Pancreas (tissue), 10 donors: ENCODE measurements around the gene TNFRSF12A. TPM values are rescaled to one million over a fixed set of nuclear protein-coding genes. Genes with fewer than 3 reads are reported as not detected.
A peak's percentile ranks its signal among the peaks of the same experiment; 100 is the strongest.

ENCODE experiments used
- ATAC-seq, 4 donors: fragments of 200-7000 bp; cut with Tn5 transposase; one replicate each; pipeline versions ENCODE4 v1.8.0 to v1.9.1; 2020; ENCODE audit warnings: mild to moderate bottlenecking in 4 of 4, moderate library complexity in 4 of 4
- DNase-seq, 6 donors: peaks; one replicate each; pipeline ENCODE4 v3.0.0-alpha.2; 2020
- FAIRE-seq: peaks from 2 replicates; lab custom pipeline; 2012; peaks lifted over from hg19 to GRCh38; lab: Jason Lieb, UNC
- H3K27ac ChIP-seq, 4 donors: fragments of 200-600 bp; sonication (generic); 1 replicate in 3 of 4; 2 replicates in 1 of 4; pipeline versions ENCODE4 v1.5.0 to v1.8.0; 2020
- H3K27me3 ChIP-seq, 4 donors: fragments of 200-600 bp; one replicate each; pipeline ENCODE4 v1.8.0; 2021
- H3K36me3 ChIP-seq, 3 donors: fragments of 200-600 bp; sonication (generic) in 1 of 3; one replicate each; pipeline versions ENCODE4 v1.5.0 to v1.8.0; 2020 to 2021
- H3K4me1 ChIP-seq, 3 donors: fragments of 200-600 bp; one replicate each; pipeline ENCODE4 v1.8.0; 2021
- H3K4me3 ChIP-seq, 4 donors: fragments of 200-600 bp; sonication (generic) in 2 of 4; one replicate each; pipeline versions ENCODE4 v1.5.0 to v1.8.0; 2020 to 2021
- H3K9me3 ChIP-seq, 4 donors: fragments of 200-600 bp; one replicate each; pipeline ENCODE4 v1.8.0; 2021
- CTCF ChIP-seq, 4 donors: fragments of 200-600 bp; sonication (generic) in 3 of 4; IDR thresholded peaks; one replicate each; pipeline versions ENCODE4 v1.5.0 to v1.8.0; 2021; ENCODE audit warnings: antibody characterized with exemption in 4 of 4
- WGBS, 2 donors: extraction: QIAGEN DNeasy Blood & Tissue Kit; methylation state at CpG; one replicate each; pipeline ENCODE4 v1.1.7; 2013; 5-methylcytosine and 5-hydroxymethylcytosine counted together
- intact Hi-C, 3 donors: fragments of 100-400 bp; cut with DNase I; formaldehyde crosslinking; loops; one replicate each; pipeline versions ENCODE4 v1.11.1 to v1.14.2; 2022
- polyA plus RNA-seq, 2 donors: library from polyadenylated mRNA; stranded (reverse); fragments of 200-250 nt; gene quantifications; one replicate each; pipeline ENCODE4 v1.2.3, GENCODE V29; 2013
- total RNA-seq, 6 donors: library from RNA; stranded (reverse); fragmentation: NEBNext Ultra II Directional in 4 of 6; extraction: Animal tissue kit (Norgen Biotek cat#: 25700) in 4 of 6; gene quantifications; one replicate each; pipeline versions ENCODE4 v1.2.1 to v1.2.4, GENCODE V29; 2021 to 2023
- donor health status: healthy with polysubstance abuse.
- donor health status: DM: no; HTN: no; CAD: no; lungs with moderate emphysema.
- donor health status: DM: no; HTN: no; CAD: no.
- donor health status: control.
- donor health status: control.
- donor health status: Bipolar disorder and iron deficiency.
- donor health status: DM: yes; HTN: yes; CAD: no.
- donor health status: DM: no; HTN: no; CAD: no.
- donor health status: DM: no; HTN: no; CAD: no.
- donor health status: DM: yes; HTN: yes; CAD: no.

TNFRSF12A gene
- total and polyA plus RNA-seq, 8 donors = 26.8 to 185 (median 77.4) TPM

GRCh38 chr16:3046641-3047386, 26.6 kb downstream of the TNFRSF12A start:
- 6 to 7% methylated on average over 28 to 54 of the region's 54 CpGs for WGBS, 2 donors
- TF ChIP-seq CTCF (IDR thresholded peaks at IDR 0.05) = no peak
- FAIRE-seq = no peak
- Histone ChIP-seq H3K4me1 (peaks cover 0 to 15% (median 12%) of the 10 kb centered on the region in 3 donors), H3K27me3 (peaks cover 0 to 32% (median 0%) of the 10 kb centered on the region in 4 donors), H3K4me3 (peak overlapping the region in 2 of 4 donors; percentile 29 to 56), H3K27ac (no peak overlapping the region), H3K9me3 (no peaks in the 10 kb centered on the region), H3K36me3 (no peaks in the 10 kb centered on the region)
- intact Hi-C loops = no loop called here
- peak in 2 of 6 donors; percentile 64 to 77 for DNase-seq
- ATAC-seq = peak in 2 of 4 donors; percentile 18 to 22

- TF ChIP-seq CTCF (IDR thresholded peaks at IDR 0.05) = no peak
- no peaks in the 10 kb centered on the region for H3K36me3 ChIP-seq
- peak in 1 of 4 donors; percentile 4 for ATAC-seq
- intact Hi-C loops = no loop called here
- WGBS, 2 donors = 40 to 41% methylated on average over 13 of the region's 13 CpGs
- H3K4me1 ChIP-seq = peaks cover 0 to 15% (median 12%) of the 10 kb centered on the region in 3 donors
- no peak overlapping the region for H3K27ac ChIP-seq
- no peak overlapping the region for H3K4me3 ChIP-seq
- no peak for FAIRE-seq
- H3K27me3 ChIP-seq = peaks cover 0 to 32% (median 0%) of the 10 kb centered on the region in 4 donors
- peak in 1 of 6 donors; percentile 70 for DNase-seq
- H3K9me3 ChIP-seq = no peaks in the 10 kb centered on the region
These were observed 27.2 kb downstream of the TNFRSF12A start for GRCh38 chr16:3047387-3047720.

- TF ChIP-seq CTCF (IDR thresholded peaks at IDR 0.05) = no peak
- FAIRE-seq (no peak), DNase-seq (peak in 1 of 6 donors; percentile 55), ATAC-seq (no peak)
- peaks cover 0 to 15% (median 12%) of the 10 kb centered on the region in 3 donors for H3K4me1 ChIP-seq
- intact Hi-C loops = no loop called here
- peaks cover 0 to 20% (median 0%) of the 10 kb centered on the region in 4 donors for H3K27me3 ChIP-seq
- H3K27ac ChIP-seq = no peak overlapping the region
- no peaks in the 10 kb centered on the region for H3K9me3 ChIP-seq
- no peaks in the 10 kb centered on the region for H3K36me3 ChIP-seq
- WGBS, 2 donors = 72 to 73% methylated on average over 26 of the region's 26 CpGs
- no peak overlapping the region for H3K4me3 ChIP-seq
These were observed 29.8 kb downstream of the TNFRSF12A start for GRCh38 chr16:3049921-3050481.

- Histone ChIP-seq H3K4me1 (peaks cover 0 to 12% (median 12%) of the 10 kb centered on the region in 3 donors), H3K27ac (no peak overlapping the region), H3K27me3 (peaks cover 0 to 18% (median 0%) of the 10 kb centered on the region in 4 donors), H3K9me3 (no peaks in the 10 kb centered on the region), H3K36me3 (no peaks in the 10 kb centered on the region), H3K4me3 (no peak overlapping the region)
- WGBS, 2 donors = 71 to 81% methylated on average over 5 of the region's 5 CpGs
- DNase-seq (no peak), ATAC-seq (no peak), FAIRE-seq (no peak)
- intact Hi-C loops = no loop called here
- no peak for TF ChIP-seq CTCF (IDR thresholded peaks at IDR 0.05)
These were observed 30.3 kb downstream of the TNFRSF12A start for GRCh38 chr16:3050487-3050886.

DNA sequence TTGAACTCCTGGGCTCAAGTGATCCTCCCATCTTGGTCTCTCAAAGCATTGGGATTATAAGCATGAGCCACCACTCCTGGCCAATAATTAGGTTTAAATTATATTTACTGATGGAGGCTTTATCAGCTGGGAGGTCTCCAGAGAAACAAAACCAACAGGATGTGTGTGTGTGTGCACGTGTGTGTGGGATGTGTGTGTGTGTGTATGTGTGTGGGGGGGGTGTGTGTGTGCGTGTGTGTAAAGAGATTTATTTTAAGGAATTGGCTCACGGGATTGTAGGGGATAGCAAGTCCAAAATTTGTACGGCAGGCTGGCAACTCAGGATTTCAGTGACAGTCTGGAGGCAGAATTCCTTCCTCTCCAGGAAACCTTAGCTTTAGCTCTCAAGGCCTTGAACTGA, 30.8 kb downstream of the TNFRSF12A start:
- DNase-seq (no peak), FAIRE-seq (no peak), ATAC-seq (no peak)
- peaks cover 0 to 10% (median 6%) of the 10 kb centered on the region in 3 donors for H3K4me1 ChIP-seq
- H3K9me3 ChIP-seq = no peaks in the 10 kb centered on the region
- H3K4me3 ChIP-seq = no peak overlapping the region
- no peak for TF ChIP-seq CTCF (IDR thresholded peaks at IDR 0.05)
- no peak overlapping the region for H3K27ac ChIP-seq
- H3K27me3 ChIP-seq = peaks cover 0 to 13% (median 0%) of the 10 kb centered on the region in 4 donors
- intact Hi-C loops = no loop called here
- H3K36me3 ChIP-seq = no peaks in the 10 kb centered on the region
- WGBS, 2 donors = 17 to 26% methylated on average over 4 of the region's 4 CpGs
